ENCODE results near the gene EMX1. TPM values are rescaled to one million over a fixed set of nuclear protein-coding genes. Genes with fewer than 3 reads are reported as not detected.

The EMX1 gene
- total RNA-seq, 3 donors from 2014 or later = 0.44 TPM; not detected in 2

DNA sequence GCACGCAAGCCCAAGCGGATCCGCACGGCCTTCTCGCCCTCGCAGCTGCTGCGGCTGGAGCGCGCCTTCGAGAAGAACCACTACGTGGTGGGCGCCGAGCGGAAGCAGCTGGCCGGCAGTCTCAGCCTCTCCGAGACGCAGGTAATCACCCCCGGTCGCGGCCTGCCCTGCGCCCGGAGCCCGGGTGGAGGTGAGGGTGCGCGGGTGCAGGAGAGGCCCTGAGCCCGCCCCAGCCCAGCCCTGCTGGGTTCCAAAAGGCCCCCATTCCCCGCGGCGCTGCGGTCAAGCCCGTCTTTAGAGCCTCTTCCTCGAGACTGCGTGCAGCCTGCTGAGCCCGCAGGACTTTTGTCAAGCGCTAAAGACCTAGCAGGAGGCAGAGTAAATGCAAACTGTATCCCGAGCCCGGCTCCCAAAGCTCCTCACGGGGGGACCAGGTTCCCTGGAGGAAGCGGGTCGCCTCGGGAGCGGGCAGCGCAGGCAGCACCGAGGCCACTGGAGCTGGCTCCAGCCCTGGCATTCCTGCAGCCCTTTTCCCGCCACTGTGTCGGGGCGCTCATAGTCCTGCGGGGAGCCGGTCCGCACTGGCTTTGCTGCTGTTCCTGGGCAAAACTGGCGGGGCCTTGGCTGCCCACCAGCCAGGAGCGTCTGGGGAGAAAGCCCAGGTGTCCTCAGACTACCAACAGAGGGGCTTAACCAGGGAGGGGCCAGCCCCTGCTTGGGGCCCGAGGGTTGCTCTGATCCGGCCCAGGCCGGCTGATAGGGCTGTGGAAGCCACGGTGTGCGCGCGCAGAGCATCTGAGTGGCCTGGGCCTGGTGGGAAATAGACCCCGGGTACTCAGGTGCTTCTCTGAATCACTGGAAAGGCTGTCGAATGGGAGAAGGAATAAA, 7.3 kb downstream of the EMX1 start:
- Histone ChIP-seq H3K36me3 (no peaks in the 10 kb centered on the region), H3K9me3 (no peaks in the 10 kb centered on the region), H3K27me3 (peaks cover 8 to 98% of the 10 kb centered on the region in 2 donors), H3K27ac (no peak overlapping the region), H3K4me3 (peak overlapping the region in 1 of 3 donors; percentile 32), H3K4me1 (no peaks in the 10 kb centered on the region)
- intact Hi-C loops (cut with DNase I; ENCODE audit: low total_unique reads) = no loop called here
- TF ChIP-seq, protein P1, sequence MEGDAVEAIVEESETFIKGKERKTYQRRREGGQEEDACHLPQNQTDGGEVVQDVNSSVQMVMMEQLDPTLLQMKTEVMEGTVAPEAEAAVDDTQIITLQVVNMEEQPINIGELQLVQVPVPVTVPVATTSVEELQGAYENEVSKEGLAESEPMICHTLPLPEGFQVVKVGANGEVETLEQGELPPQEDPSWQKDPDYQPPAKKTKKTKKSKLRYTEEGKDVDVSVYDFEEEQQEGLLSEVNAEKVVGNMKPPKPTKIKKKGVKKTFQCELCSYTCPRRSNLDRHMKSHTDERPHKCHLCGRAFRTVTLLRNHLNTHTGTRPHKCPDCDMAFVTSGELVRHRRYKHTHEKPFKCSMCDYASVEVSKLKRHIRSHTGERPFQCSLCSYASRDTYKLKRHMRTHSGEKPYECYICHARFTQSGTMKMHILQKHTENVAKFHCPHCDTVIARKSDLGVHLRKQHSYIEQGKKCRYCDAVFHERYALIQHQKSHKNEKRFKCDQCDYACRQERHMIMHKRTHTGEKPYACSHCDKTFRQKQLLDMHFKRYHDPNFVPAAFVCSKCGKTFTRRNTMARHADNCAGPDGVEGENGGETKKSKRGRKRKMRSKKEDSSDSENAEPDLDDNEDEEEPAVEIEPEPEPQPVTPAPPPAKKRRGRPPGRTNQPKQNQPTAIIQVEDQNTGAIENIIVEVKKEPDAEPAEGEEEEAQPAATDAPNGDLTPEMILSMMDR (IDR thresholded peaks at IDR 0.05) = no peak
- TF ChIP-seq POLR2A (IDR thresholded peaks at IDR 0.05) (no peak), POLR2AphosphoS5 (IDR thresholded peaks at IDR 0.05) (no peak)
- DNase-seq (ENCODE audit: low spot score in 2 of 2) = peak in 1 of 2 donors; percentile 51

DNA sequence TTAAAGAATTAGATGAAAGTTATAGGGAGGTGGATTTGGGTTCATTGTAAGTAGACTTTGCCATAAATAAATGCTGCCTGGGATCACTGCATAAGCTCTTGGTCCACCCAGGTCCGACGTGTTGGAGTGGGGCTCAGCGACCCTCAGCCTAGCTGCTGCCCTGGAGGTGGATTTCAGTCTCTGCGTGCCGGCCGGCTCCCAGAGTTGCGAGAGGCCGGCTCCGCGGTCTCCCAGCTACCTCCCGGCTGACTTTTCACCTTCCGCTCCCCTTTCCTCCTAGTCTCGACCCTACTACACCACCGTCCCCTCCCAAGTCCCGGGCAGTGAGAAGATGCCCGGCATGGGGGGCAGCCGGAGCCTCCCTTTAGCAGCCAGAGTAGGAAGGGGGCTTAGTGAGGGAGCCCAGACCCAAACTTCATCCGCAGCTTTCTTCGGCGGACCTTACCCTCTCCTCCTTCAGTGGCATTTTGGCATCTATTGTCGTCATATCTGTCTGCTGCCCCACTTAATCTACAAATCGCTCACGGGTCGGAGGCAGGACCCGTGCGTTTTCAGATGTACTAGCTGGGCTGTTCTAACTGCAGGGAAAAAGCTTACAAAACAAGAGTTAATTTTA, 8.1 kb downstream of the EMX1 start:
- DNase-seq (ENCODE audit: low spot score in 2 of 2) = no peak
- no peaks in the 10 kb centered on the region for H3K36me3 ChIP-seq
- H3K9me3 ChIP-seq = no peaks in the 10 kb centered on the region
- H3K27ac ChIP-seq = no peak overlapping the region
- H3K4me3 ChIP-seq = no peak overlapping the region
- H3K4me1 ChIP-seq = no peaks in the 10 kb centered on the region
- intact Hi-C loops (cut with DNase I; ENCODE audit: low total_unique reads) = no loop called here
- no peak for TF ChIP-seq POLR2A (IDR thresholded peaks at IDR 0.05)
- TF ChIP-seq, protein P1 (IDR thresholded peaks at IDR 0.05) = no peak
- no peak for TF ChIP-seq POLR2AphosphoS5 (IDR thresholded peaks at IDR 0.05)
- H3K27me3 ChIP-seq = peaks cover 8 to 90% of the 10 kb centered on the region in 2 donors

DNA sequence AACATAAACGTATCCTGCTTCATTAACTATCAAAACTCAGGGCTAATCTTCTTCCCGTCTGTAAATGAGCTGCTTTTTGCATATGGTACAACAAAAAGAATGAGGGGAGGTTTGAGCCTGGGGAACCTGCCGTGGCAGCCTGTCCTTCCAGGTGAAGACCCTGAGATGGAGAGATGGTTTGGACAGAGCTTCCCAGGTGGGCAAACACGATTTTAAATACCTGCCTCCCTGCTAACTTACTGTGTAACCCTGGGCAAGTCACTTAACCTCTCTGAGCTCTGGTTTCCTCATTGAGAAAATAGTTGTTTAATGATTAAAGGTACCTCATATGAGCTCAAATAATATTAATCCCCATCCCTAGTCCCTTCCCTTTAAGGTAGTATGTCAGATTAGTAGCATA, 9.0 kb downstream of the EMX1 start:
- no peaks in the 10 kb centered on the region for H3K36me3 ChIP-seq
- TF ChIP-seq, protein P1 (IDR thresholded peaks at IDR 0.05) = no peak
- TF ChIP-seq POLR2A (IDR thresholded peaks at IDR 0.05) (no peak), POLR2AphosphoS5 (IDR thresholded peaks at IDR 0.05) (no peak)
- DNase-seq (ENCODE audit: low spot score in 2 of 2) = no peak
- no peak overlapping the region for H3K27ac ChIP-seq
- intact Hi-C loops (cut with DNase I; ENCODE audit: low total_unique reads) = no loop called here
- H3K9me3 ChIP-seq = no peaks in the 10 kb centered on the region
- H3K27me3 ChIP-seq = peaks cover 0 to 81% of the 10 kb centered on the region in 2 donors
- H3K4me1 ChIP-seq = no peaks in the 10 kb centered on the region
- no peak overlapping the region for H3K4me3 ChIP-seq

DNA sequence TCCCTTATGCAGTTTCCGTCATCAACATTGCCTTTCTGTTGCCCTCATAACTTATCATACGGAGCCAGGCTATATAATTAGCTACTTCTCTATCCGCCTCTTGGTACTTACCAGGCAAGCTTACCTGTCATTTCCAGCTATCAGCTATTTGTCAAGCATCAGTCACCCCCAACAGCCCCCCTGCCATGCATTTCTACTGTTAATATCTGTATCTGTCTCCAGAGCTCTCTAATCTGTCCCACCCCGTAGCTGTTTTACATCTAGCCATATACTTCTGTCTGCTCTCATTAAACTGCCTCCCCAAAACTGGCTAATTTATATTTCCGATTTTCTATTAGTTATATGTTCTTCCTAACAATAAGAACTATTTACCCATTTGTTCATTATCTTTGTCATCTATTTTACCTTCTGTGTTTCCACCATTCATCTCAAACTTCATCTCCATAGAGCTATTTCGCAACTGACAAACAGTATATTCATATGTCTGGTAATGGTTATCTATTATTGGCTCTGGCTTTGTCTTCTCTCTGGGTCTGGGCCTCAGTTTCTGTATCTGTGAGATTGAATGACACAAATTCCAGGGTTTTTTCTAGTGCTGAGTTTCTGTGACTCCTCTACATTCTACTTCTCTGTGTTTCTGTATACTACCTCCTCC, 9.6 kb downstream of the EMX1 start:
- H3K4me1 ChIP-seq = no peaks in the 10 kb centered on the region
- DNase-seq (ENCODE audit: low spot score in 2 of 2) = no peak
- H3K27ac ChIP-seq = no peak overlapping the region
- no peaks in the 10 kb centered on the region for H3K9me3 ChIP-seq
- TF ChIP-seq POLR2A (IDR thresholded peaks at IDR 0.05) = no peak
- TF ChIP-seq, protein P1 (IDR thresholded peaks at IDR 0.05) = no peak
- TF ChIP-seq POLR2AphosphoS5 (IDR thresholded peaks at IDR 0.05) = no peak
- intact Hi-C loops (cut with DNase I; ENCODE audit: low total_unique reads) = no loop called here
- H3K4me3 ChIP-seq = no peak overlapping the region
- H3K36me3 ChIP-seq = no peaks in the 10 kb centered on the region
- H3K27me3 ChIP-seq = peaks cover 0 to 80% of the 10 kb centered on the region in 2 donors

Measured in breast epithelium (tissue), 4 donors.